Tibial nerve (tissue), 4 donors: ENCODE data around the gene CDH4. TPM values are rescaled to one million over a fixed set of nuclear protein-coding genes. Genes with fewer than 3 reads are reported as not detected.

Experiments
- DNase-seq, 2 donors: peaks; one replicate each; pipeline ENCODE4 v3.0.0-alpha.2; 2019; ENCODE audit warnings: low spot score in 2 of 2
- H3K27ac ChIP-seq, 4 donors: fragments of 200-600 bp; sonication (generic) in 3 of 4; one replicate each; pipeline ENCODE4 v1.5.1; 2017 to 2019; ENCODE audit warnings: mild to moderate bottlenecking in 1 of 4
- H3K27me3 ChIP-seq, 2 donors: fragments of 200-600 bp; sonication (generic) in 1 of 2; one replicate each; pipeline versions ENCODE4 v1.5.1 to v1.6.0; 2017 to 2019
- H3K36me3 ChIP-seq, 3 donors: fragments of 200-600 bp; sonication (generic); one replicate each; pipeline ENCODE4 v1.5.1; 2018 to 2019
- H3K4me1 ChIP-seq, 4 donors: fragments of 200-600 bp; sonication (generic) in 3 of 4; one replicate each; pipeline ENCODE4 v1.5.1; 2017 to 2019
- H3K4me3 ChIP-seq, 4 donors: fragments of 200-600 bp; sonication (generic) in 3 of 4; one replicate each; pipeline ENCODE4 v1.5.1; 2017 to 2019; ENCODE audit warnings: mild to moderate bottlenecking in 1 of 4, moderate library complexity in 1 of 4
- H3K9me3 ChIP-seq, 4 donors: fragments of 200-600 bp; sonication (generic) in 3 of 4; one replicate each; pipeline ENCODE4 v1.5.1; 2017 to 2019
- CTCF ChIP-seq, 5 experiments: fragments of 200-600 bp in 3 of 5; fragments of 450-650 bp in 2 of 5; sonication (generic) in 3 of 5; IDR thresholded peaks; one replicate each; pipeline ENCODE4 v1.5.1; 2016 to 2019; ENCODE audit warnings: antibody characterized with exemption in 5 of 5, mild to moderate bottlenecking in 3 of 5, moderate library complexity in 2 of 5
- EP300 ChIP-seq, 2 donors: sonication (generic); formaldehyde crosslinking; IDR thresholded peaks; one replicate each; pipeline ENCODE4 v1.6.1; 2017; ENCODE audit warnings: antibody characterized with exemption in 2 of 2, mild to moderate bottlenecking in 1 of 2
- POLR2A ChIP-seq, 2 donors: fragments of 450-650 bp; IDR thresholded peaks; one replicate each; pipeline ENCODE4 v1.6.1; 2017; ENCODE audit warnings: antibody characterized with exemption in 2 of 2, mild to moderate bottlenecking in 2 of 2, moderate library complexity in 2 of 2
- WGBS, 2 donors: methylation state at CpG; one replicate each; pipeline ENCODE4 v1.1.5; 2018; 5-methylcytosine and 5-hydroxymethylcytosine counted together
- total RNA-seq, 4 donors: library from RNA; depleted of rRNA; stranded (reverse); fragments of >200 nt; gene quantifications; one replicate each; pipeline ENCODE4 v1.1.0, GENCODE V29; 2016

CDH4 gene
- total RNA-seq, 4 donors from 2014 or later, result 0.78 to 2.3 (median 1.0) TPM

GRCh38 chr20:61819574-61819846 is 567.4 kb downstream of the CDH4 start:
- no peaks in the 10 kb centered on the region for H3K9me3 ChIP-seq
- 77 to 93% methylated on average over 3 of the region's 3 CpGs for WGBS, 2 donors
- DNase-seq, result no peak
- no peaks in the 10 kb centered on the region for H3K4me1 ChIP-seq
- no peak overlapping the region for H3K4me3 ChIP-seq
- TF ChIP-seq CTCF (IDR thresholded peaks at IDR 0.05), result no peak
- TF ChIP-seq EP300 (IDR thresholded peaks at IDR 0.05), result no peak
- TF ChIP-seq POLR2A (IDR thresholded peaks at IDR 0.05), result no peak
- H3K36me3 ChIP-seq, result no peaks in the 10 kb centered on the region
- H3K27me3 ChIP-seq, result no peaks in the 10 kb centered on the region
- no peak overlapping the region for H3K27ac ChIP-seq

GRCh38 chr20:61819921-61820825 is 568.1 kb downstream of the CDH4 start:
- H3K4me1 ChIP-seq, result no peaks in the 10 kb centered on the region
- H3K27me3 ChIP-seq, result no peaks in the 10 kb centered on the region
- H3K36me3 ChIP-seq, result no peaks in the 10 kb centered on the region
- H3K4me3 ChIP-seq, result no peak overlapping the region
- no peak for DNase-seq
- H3K27ac ChIP-seq, result no peak overlapping the region
- no peaks in the 10 kb centered on the region for H3K9me3 ChIP-seq
- WGBS, 2 donors, result 84% methylated on average over 21 to 27 of the region's 27 CpGs
- TF ChIP-seq EP300 (IDR thresholded peaks at IDR 0.05) (no peak), CTCF (IDR thresholded peaks at IDR 0.05) (no peak), POLR2A (IDR thresholded peaks at IDR 0.05) (no peak)

GRCh38 chr20:61821735-61822134 is 569.7 kb downstream of the CDH4 start:
- H3K9me3 ChIP-seq, result no peaks in the 10 kb centered on the region
- H3K36me3 ChIP-seq, result no peaks in the 10 kb centered on the region
- no peak overlapping the region for H3K27ac ChIP-seq
- WGBS, 2 donors, result 64 to 70% methylated on average over 5 of the region's 5 CpGs
- DNase-seq, result no peak
- no peaks in the 10 kb centered on the region for H3K27me3 ChIP-seq
- no peak overlapping the region for H3K4me3 ChIP-seq
- H3K4me1 ChIP-seq, result no peaks in the 10 kb centered on the region
- no peak for TF ChIP-seq POLR2A (IDR thresholded peaks at IDR 0.05)
- no peak for TF ChIP-seq CTCF (IDR thresholded peaks at IDR 0.05)
- no peak for TF ChIP-seq EP300 (IDR thresholded peaks at IDR 0.05)

GRCh38 chr20:61822396-61822795 is 570.3 kb downstream of the CDH4 start:
- H3K4me1 ChIP-seq, result no peaks in the 10 kb centered on the region
- H3K36me3 ChIP-seq, result no peaks in the 10 kb centered on the region
- DNase-seq, result no peak
- H3K9me3 ChIP-seq, result peaks cover 0 to under 1% (median 0%) of the 10 kb centered on the region in 4 donors
- H3K27ac ChIP-seq, result no peak overlapping the region
- no peaks in the 10 kb centered on the region for H3K27me3 ChIP-seq
- TF ChIP-seq CTCF (IDR thresholded peaks at IDR 0.05) (no peak), POLR2A (IDR thresholded peaks at IDR 0.05) (no peak), EP300 (IDR thresholded peaks at IDR 0.05) (no peak)
- H3K4me3 ChIP-seq, result no peak overlapping the region
- 91 to 94% methylated on average over 12 of the region's 12 CpGs for WGBS, 2 donors

GRCh38 chr20:61823242-61823641 is 571.2 kb downstream of the CDH4 start:
- H3K36me3 ChIP-seq, result no peaks in the 10 kb centered on the region
- H3K27me3 ChIP-seq, result no peaks in the 10 kb centered on the region
- H3K4me1 ChIP-seq, result no peaks in the 10 kb centered on the region
- no peak for TF ChIP-seq POLR2A (IDR thresholded peaks at IDR 0.05)
- TF ChIP-seq EP300 (IDR thresholded peaks at IDR 0.05), result no peak
- no peak for TF ChIP-seq CTCF (IDR thresholded peaks at IDR 0.05)
- peaks cover 0 to 5% (median 0%) of the 10 kb centered on the region in 4 donors for H3K9me3 ChIP-seq
- WGBS, 2 donors, result 81 to 83% methylated on average over 2 of the region's 2 CpGs
- H3K4me3 ChIP-seq, result no peak overlapping the region
- no peak overlapping the region for H3K27ac ChIP-seq
- DNase-seq, result no peak
